Large intestine (tissue), 3 donors: ENCODE results near the gene FTO. TPM values are rescaled to one million over a fixed set of nuclear protein-coding genes. Genes with fewer than 3 reads are reported as not detected.

Experiments
- DNase-seq, 2 donors: peaks; one replicate each; pipeline versions ENCODE4 v3.0.0 to v3.0.0-alpha.2; 2013
- H3K27ac ChIP-seq: one replicate; pipeline ENCODE4 v1.5.1; 2013; ENCODE audit warnings: low read length
- H3K27me3 ChIP-seq: 2 replicates; pipeline ENCODE4 v1.6.1; 2013; ENCODE audit warnings: low read length; ENCODE audit not compliant: control insufficient read depth, insufficient read depth
- H3K36me3 ChIP-seq: 2 replicates; pipeline ENCODE4 v1.6.1; 2013; ENCODE audit warnings: low read length; ENCODE audit not compliant: control insufficient read depth, insufficient read depth
- H3K4me1 ChIP-seq: one replicate; pipeline ENCODE4 v1.6.1; 2013; ENCODE audit warnings: low read length; ENCODE audit not compliant: control insufficient read depth, insufficient read depth
- H3K4me3 ChIP-seq: one replicate; pipeline ENCODE4 v1.5.1; 2013; ENCODE audit warnings: low read length
- H3K9me3 ChIP-seq: one replicate; pipeline ENCODE4 v1.6.1; 2013; ENCODE audit warnings: mild to moderate bottlenecking, low read depth, low read length, moderate library complexity; ENCODE audit not compliant: control insufficient read depth
- WGBS: methylation state at CpG from one replicate; pipeline ENCODE4 v1.1.5; 2013; ENCODE audit warnings: low lambda C conversion rate; ENCODE audit not compliant: insufficient coverage; 5-methylcytosine and 5-hydroxymethylcytosine counted together
- polyA plus RNA-seq: library from polyadenylated mRNA; unstranded; fragments of 120-200 nt; gene quantifications from one replicate; pipeline ENCODE4 v1.2.1, GENCODE V29; 2013

The FTO gene
- polyA plus RNA-seq, 1 donor = 43.1 TPM

DNA sequence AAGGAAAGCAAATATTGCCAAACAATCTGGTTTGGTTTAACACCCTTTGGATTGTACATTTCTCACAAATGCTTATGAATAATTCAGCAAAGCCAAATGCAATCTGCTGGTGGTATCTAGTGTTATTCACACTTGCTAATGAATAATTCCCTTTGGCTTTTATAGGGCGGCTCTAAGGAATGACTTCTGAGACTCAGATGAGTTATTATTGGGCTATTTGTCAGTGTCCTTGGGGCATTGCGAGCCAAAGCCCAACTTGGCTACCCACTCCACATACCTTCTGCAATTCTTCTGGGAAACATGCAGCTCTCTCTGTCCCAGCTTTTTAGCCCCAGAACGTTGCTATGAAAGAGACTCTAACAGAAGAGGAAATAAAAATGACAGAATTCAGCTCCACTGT lies 41.1 kb downstream of the FTO start:
- Histone ChIP-seq H3K4me3 (no peak overlapping the region), H3K27ac (no peak overlapping the region), H3K27me3 (no peaks in the 10 kb centered on the region), H3K4me1 (no peaks in the 10 kb centered on the region), H3K9me3 (no peaks in the 10 kb centered on the region), H3K36me3 (no peaks in the 10 kb centered on the region)
- WGBS = no CpG with 5 or more reads among the region's 3 CpGs
- no peak for DNase-seq

DNA sequence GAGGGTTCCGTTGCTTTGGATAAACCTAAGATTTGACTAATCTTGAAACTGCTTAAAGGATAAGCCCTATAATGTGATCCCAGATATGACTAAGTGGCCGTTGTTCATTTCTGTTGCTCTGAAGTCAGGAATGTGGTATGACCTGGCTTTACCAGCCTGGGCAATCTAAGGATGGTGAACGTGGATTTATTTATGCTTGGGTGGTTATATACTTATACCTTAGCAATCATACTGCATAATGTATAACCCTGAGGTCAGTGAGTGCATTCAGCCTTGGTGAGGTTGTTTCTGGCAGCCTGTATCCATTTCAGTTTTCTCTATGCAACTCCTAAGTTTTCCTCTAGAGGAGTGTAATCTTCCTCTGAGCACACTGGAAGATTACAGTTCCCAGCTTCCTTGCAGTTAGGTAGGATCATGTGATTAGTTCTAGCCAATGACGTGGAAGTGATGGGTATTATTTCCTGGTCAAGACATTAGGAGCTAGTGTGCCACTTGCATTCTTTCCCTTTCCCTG lies 41.9 kb downstream of the FTO start:
- no peaks in the 10 kb centered on the region for H3K36me3 ChIP-seq
- no peaks in the 10 kb centered on the region for H3K27me3 ChIP-seq
- no peak overlapping the region for H3K27ac ChIP-seq
- H3K4me3 ChIP-seq = no peak overlapping the region
- no peaks in the 10 kb centered on the region for H3K9me3 ChIP-seq
- no CpG with 5 or more reads among the region's 4 CpGs for WGBS
- no peak for DNase-seq
- no peaks in the 10 kb centered on the region for H3K4me1 ChIP-seq

DNA sequence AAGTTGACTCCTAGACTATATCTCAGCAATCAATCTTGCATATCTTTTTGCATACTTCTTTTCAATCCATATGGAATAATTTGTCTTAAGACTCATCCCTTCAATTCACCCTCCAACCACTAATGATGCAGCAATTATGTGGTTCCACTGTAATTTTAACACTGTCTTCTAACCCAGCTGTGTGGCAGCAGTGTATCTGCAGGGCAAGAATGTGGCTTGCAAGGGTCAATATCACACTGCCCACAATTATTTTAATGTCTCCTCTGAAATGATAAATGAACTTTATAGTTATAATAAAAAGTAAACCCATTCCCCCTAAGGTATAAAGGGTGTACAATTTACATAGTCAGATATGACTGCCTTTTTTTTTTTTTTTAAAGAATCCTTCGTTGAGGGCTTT lies 48.6 kb downstream of the FTO start:
- no peaks in the 10 kb centered on the region for H3K9me3 ChIP-seq
- H3K4me1 ChIP-seq = peaks cover 17% of the 10 kb centered on the region
- no peak for DNase-seq
- H3K4me3 ChIP-seq = no peak overlapping the region
- no peaks in the 10 kb centered on the region for H3K27me3 ChIP-seq
- H3K27ac ChIP-seq = no peak overlapping the region
- no peaks in the 10 kb centered on the region for H3K36me3 ChIP-seq
- WGBS = no CpG with 5 or more reads among the region's 1 CpG

DNA sequence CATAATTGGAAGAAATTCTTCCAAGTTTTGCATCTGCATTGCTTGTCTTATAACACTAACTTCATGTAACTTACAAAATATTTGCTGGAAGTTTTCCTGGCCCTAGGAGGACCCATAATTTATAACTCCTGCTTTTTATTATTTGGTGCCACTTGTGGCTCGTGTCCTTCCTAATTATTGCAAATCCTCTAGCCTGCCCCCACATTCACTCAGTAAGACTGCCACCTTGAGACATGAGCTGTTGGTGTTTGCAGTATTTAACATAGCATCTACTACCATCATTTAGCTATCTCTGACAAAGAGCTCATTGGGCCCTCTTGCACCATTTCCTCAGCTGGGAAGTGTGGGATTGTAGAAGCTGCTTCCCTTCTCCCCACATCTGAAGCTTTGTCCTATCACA lies 49.5 kb downstream of the FTO start:
- Histone ChIP-seq H3K4me3 (no peak overlapping the region), H3K27ac (no peak overlapping the region), H3K27me3 (no peaks in the 10 kb centered on the region), H3K36me3 (no peaks in the 10 kb centered on the region), H3K9me3 (no peaks in the 10 kb centered on the region), H3K4me1 (peaks cover 17% of the 10 kb centered on the region)
- no peak for DNase-seq
- WGBS = no CpG with 5 or more reads among the region's 1 CpG

DNA sequence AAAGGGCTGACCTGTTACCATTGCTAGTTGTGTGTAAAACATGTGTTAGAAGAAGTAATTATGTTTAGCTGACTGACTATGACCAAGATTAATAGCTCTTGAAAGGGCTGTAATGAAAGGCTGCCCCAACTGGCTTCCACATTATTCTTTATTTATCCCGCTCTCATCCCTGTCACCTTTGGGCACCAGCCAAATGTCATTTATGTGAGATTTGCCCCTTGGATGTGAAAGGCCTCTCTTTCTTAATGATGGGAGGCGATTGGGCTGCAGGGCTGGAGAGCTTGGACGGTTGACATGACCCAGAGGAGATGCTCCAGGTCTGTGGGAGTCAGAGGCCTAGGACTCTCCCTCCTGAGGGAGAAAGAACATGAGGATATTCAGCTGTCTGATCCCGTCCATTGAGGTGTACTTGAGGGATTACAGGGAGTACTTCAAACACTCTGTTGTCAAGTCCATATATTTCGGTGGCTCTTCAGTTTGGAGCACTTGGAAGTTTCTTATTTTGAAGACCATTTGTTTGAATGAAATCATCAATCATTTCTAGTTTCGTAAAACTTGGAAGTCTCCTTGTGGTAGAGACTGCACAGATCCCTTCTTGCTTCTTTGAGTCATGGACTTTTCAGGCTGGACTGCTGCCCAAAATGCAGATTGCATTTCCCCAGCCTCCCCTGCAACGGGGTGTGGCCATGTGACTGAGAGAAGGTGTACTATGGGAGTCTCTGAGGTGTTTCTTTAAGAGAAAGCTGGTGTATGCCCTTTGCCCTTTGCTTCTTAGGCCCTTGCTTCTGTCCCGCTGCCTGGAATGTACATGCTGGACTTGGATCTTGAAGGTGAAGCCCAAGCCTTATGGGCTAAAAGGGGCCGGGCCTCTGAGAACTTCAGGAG lies 51.3 kb downstream of the FTO start:
- no CpG with 5 or more reads among the region's 9 CpGs for WGBS

DNA sequence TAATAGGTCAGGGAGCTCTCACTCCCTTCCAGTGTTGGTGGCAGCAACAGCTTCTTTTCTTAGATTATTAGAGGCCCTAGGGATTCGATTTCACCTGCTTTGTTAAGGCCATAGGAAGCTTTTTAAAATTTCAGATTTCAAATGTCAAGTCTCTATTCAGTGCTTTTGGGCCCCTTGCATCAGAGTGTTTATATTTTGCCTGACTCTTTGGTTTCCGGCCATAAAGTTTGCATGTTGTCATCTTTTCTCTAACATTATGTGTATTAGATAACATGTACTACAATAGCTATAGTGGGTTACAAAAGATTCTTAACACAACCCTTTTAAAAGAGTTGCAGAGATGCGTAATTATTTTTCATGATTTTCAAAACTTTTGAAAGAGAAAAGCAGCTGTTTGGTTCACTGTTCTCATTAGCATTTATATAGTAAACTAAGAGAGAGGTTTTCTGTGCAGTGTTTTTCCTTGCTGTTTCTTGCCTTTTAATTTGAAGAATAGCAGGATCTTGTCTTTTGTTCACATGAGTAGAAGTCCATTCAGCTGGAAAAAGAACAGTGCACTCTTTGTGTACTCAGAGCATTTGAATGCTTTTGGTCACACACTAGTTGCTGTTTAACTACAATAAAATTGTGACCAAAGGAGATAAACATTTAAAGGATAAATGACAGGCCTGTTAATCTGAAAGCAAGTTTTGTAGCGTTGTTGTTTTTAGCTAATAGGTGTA lies 52.5 kb downstream of the FTO start:
- Histone ChIP-seq H3K36me3 (no peaks in the 10 kb centered on the region), H3K27me3 (no peaks in the 10 kb centered on the region), H3K27ac (peak overlapping the region; percentile 55), H3K4me3 (no peak overlapping the region), H3K9me3 (no peaks in the 10 kb centered on the region), H3K4me1 (peaks cover 18% of the 10 kb centered on the region)
- peak in 1 of 2 donors; percentile 58 for DNase-seq
- 0% methylated on average over 1 of the region's 4 CpGs for WGBS

More for the DNA sequence above, 51.3 kb downstream of the FTO start:
- Histone ChIP-seq H3K27ac (peak overlapping the region; percentile 55), H3K9me3 (no peaks in the 10 kb centered on the region), H3K4me1 (peaks cover 17% of the 10 kb centered on the region), H3K36me3 (no peaks in the 10 kb centered on the region), H3K27me3 (no peaks in the 10 kb centered on the region), H3K4me3 (no peak overlapping the region)
- peak; percentile 44 to 73 for DNase-seq

DNA sequence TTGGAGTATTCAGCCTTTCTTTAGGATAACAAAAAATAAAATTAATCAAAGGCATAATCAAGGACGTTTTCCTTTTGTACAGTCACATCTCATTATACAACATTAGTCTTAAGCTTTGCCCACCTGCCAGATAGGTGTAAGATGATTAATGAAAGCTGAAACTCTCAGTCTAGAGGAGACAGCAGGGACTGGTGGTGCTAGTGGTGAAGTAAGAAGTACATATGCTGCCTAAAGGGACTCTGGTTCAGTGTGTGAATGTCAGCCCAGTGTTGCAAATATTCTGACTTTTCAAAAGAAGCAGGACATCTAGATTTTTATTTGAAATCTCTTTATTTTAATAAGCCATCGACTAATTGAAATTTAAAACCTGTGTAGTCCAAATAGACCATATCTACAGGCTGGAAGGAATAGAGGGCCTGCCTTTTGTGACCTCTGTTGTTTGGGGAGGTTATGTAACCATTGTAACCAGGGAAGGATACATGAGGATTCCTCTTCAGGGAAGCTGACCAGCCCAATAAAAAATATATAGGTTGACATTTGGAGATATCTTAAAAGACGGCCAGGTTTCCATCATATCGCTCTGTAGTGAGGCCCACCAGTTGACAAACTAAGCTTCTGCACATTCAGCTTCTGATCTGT lies 54.1 kb downstream of the FTO start:
- H3K4me1 ChIP-seq = peaks cover 22% of the 10 kb centered on the region
- WGBS = 20% methylated on average over 1 of the region's 4 CpGs

DNA sequence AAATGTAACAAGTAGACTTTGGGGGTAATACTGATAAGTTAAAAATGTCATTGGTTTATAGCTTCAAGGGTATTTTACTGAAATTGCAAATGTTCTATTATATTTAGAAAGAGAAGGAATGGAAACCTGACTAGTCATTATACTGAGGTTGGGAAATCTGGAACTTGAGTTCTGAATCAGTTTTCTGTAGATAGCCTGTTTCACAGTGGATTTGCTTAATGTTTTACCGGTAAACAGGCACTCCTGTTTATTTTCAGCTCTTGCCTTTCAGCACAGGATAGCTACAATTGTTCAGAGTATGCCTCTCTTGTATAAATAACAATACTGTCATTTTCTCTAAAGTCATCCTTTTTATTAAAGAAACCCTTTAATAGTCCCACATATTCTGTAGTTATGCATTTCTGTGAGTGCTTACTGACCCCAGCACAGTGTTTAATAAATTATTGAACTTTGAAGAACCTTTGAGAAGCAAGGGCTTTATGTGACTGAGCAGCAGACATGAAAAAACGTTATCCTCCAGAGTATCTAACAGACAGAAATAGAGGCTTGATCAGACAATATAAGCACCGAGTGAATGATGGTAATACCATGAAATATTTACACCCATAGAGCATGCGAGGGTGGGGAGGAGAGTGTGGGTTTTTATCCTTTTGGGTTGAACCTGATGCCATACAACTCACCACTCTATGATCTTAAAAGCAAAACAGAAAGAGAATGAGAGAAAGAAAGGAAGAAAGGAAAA lies 58.2 kb downstream of the FTO start:
- Histone ChIP-seq H3K4me1 (peaks cover 5% of the 10 kb centered on the region), H3K36me3 (no peaks in the 10 kb centered on the region), H3K4me3 (no peak overlapping the region), H3K27me3 (no peaks in the 10 kb centered on the region), H3K9me3 (no peaks in the 10 kb centered on the region), H3K27ac (peak overlapping the region; percentile 36)
- peak in 1 of 2 donors; percentile 53 for DNase-seq
- WGBS = 43% methylated on average over 1 of the region's 4 CpGs

More for the DNA sequence above, 54.1 kb downstream of the FTO start:
- no peaks in the 10 kb centered on the region for H3K9me3 ChIP-seq
- no peaks in the 10 kb centered on the region for H3K36me3 ChIP-seq
- no peaks in the 10 kb centered on the region for H3K27me3 ChIP-seq
- no peak for DNase-seq
- no peak overlapping the region for H3K27ac ChIP-seq
- no peak overlapping the region for H3K4me3 ChIP-seq

DNA sequence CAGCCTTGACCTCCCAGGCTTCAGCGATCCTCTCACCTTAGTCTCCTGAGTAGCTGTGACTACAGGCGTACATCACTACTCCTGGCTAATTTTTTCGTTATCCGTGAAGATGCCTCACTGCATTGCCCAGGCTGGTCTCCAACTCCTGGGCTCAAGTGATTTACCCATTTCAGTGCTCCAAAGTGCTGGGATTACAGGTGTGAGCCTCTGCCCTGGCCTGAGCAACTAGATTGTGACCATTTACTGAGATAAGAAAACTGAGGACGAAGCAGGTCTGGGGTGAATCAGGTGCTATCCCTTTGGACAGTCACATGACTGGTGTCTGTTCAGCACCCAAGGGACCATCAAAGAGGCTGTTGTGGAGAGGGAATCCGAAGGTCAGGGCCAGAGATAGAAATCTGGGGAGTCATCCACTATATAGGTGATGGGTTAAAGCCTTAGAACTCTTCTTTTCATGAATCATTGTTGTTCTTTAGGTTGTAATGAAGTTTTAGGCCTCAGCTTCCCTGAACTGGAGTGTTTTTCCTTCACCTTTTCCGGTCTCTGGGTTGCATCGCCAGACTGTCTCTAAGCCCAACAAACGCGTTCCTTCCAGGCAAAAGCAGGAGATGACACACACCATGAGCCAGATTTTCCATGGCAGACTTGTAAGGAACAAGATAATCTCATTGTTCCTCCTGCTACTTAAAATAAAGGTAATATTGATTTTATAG lies 62.5 kb downstream of the FTO start:
- no peak overlapping the region for H3K27ac ChIP-seq
- no peaks in the 10 kb centered on the region for H3K36me3 ChIP-seq
- H3K9me3 ChIP-seq = no peaks in the 10 kb centered on the region
- H3K27me3 ChIP-seq = no peaks in the 10 kb centered on the region
- 87% methylated on average over 3 of the region's 10 CpGs for WGBS
- H3K4me1 ChIP-seq = peaks cover 4% of the 10 kb centered on the region
- DNase-seq = no peak
- no peak overlapping the region for H3K4me3 ChIP-seq
